Fibroblast of lung (primary cell): ENCODE data around the gene SLC35F4.

ENCODE experiments used
- CTCF ChIP-seq, 2 donors: IDR thresholded peaks in 1 of 2; conservative IDR thresholded peaks in 1 of 2; 1 replicate in 1 of 2; 2 replicates in 1 of 2; pipeline ENCODE4 v1.5.1; 2011 to 2012; ENCODE audit warnings: low read length in 2 of 2, control low read depth in 1 of 2, inconsistent platforms in 1 of 2, low read depth in 1 of 2, mild to moderate bottlenecking in 1 of 2
- EZH2 ChIP-seq: IDR thresholded peaks from 2 replicates; pipeline ENCODE4 v1.5.1; 2012; ENCODE audit warnings: low read length, control low read depth, mild to moderate bottlenecking; ENCODE audit errors: missing control alignments

- TF ChIP-seq CTCF (conservative IDR thresholded peaks at IDR 0.05 in 1 of 2, IDR thresholded peaks at IDR 0.05 in 1 of 2; ENCODE audit: low read depth in 1 of 2, low read length in 2 of 2) (no peak), EZH2 (no peak)
Measured at GRCh38 chr14:57712698-57713097, 153.2 kb downstream of the SLC35F4 start.
